ENCODE results near the gene RNU5D-1. TPM values are rescaled to one million over a fixed set of nuclear protein-coding genes. Genes with fewer than 3 reads are reported as not detected.
A peak's percentile ranks its signal among the peaks of the same experiment; 100 is the strongest.

RNU5D-1 gene
- total and polyA plus RNA-seq, 2 of the 13 experiments (the other 11 are each of a cell fraction or from before 2014, with no cell fraction given): 165 TPM; not detected in 1

DNA sequence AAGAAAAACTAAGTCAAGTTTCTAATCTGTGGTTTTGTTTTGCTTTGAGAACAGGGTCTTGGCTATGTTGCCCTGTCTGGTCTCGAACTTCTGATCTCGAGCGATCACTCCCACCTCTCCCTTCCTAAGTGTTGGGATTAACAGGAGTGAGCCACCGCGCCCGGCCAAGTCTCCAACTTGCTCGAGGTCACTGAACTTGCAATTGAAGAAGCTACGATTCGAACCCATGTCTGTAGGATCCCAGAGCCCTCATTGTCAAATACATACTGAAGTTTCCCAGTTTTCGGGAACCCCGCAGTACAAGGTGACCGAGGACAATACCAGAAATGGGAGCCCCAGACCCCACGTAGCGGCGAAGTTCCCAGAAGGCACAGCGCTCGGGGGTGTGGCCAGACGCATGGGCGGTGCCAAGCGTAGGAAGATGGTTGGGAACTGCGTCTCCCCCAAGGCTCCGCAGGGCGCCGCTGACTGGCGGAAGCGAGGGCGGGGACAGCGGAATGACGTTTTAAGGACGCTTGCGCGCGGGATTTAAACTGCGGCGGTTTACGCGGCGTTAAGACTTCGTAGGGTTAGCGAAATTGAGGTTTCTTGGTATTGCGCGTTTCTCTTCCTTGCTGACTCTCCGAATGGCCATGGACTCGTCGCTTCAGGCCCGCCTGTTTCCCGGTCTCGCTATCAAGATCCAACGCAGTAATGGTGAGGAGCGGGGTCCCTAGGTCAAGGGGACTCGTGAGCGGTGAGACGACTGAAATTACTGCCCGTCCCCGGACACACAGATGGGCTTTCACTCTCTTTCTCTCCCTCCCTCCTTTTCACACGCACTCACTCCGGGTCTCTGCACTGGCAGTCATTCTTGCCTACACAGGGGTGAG is 8.6 kb upstream of the RNU5D-1 start, which contains the start of gene KIF2C (continued):
- TF ChIP-seq DNMT1 (CRISPR knock-in tag; IDR thresholded peaks at IDR 0.05) (no peak), MZF1 (CRISPR knock-in tag; IDR thresholded peaks at IDR 0.05; ENCODE audit: borderline replicate concordance) (no peak), HOXA3 (CRISPR knock-in tag; IDR thresholded peaks at IDR 0.05) (peak; percentile 92), CREM (IDR thresholded peaks at IDR 0.05) (peak; percentile 93), CREM (CRISPR knock-in tag; IDR thresholded peaks at IDR 0.05) (0 out of 2 replicates have a peak, but pooled peaks have one; percentile 5), TAF1 (CRISPR knock-in tag; IDR thresholded peaks at IDR 0.05) (peak; percentile 80), SMAD9 (CRISPR knock-in tag; IDR thresholded peaks at IDR 0.05) (no peak), FOXA3 (CRISPR knock-in tag; IDR thresholded peaks at IDR 0.05) (peak; percentile 21; the same call in 1 of the 2 replicates), CC2D1A (CRISPR knock-in tag; IDR thresholded peaks at IDR 0.05) (no peak), IRX3 (CRISPR knock-in tag; IDR thresholded peaks at IDR 0.05; ENCODE audit: borderline replicate concordance, low read depth) (peak; percentile 50; the same call in 1 of the 2 replicates), ZC3H13 (CRISPR knock-in tag; IDR thresholded peaks at IDR 0.05) (0 out of 2 replicates have a peak, but pooled peaks have one; percentile 57), POLR2A (IDR thresholded peaks at IDR 0.05; ENCODE audit: insufficient read depth in 1 of 2, low read depth in 2 of 2, low read length in 2 of 2) (peak; percentile 84 to 91), NCOA5 (CRISPR knock-in tag; IDR thresholded peaks at IDR 0.05) (no peak), ZNF607 (CRISPR knock-in tag; IDR thresholded peaks at IDR 0.05; ENCODE audit: borderline replicate concordance) (0 out of 2 replicates have a peak, but pooled peaks have one; percentile 46), ZNF670 (CRISPR knock-in tag; IDR thresholded peaks at IDR 0.05; ENCODE audit: borderline replicate concordance) (no peak), ZNF367 (CRISPR knock-in tag; IDR thresholded peaks at IDR 0.05; ENCODE audit: borderline replicate concordance) (peak; percentile 95; the same call in 1 of the 2 replicates), ZNF816 (CRISPR knock-in tag; IDR thresholded peaks at IDR 0.05; ENCODE audit: borderline replicate concordance) (no peak; the same call in 1 of the 2 replicates)
- TF ChIP-seq, protein P1, sequence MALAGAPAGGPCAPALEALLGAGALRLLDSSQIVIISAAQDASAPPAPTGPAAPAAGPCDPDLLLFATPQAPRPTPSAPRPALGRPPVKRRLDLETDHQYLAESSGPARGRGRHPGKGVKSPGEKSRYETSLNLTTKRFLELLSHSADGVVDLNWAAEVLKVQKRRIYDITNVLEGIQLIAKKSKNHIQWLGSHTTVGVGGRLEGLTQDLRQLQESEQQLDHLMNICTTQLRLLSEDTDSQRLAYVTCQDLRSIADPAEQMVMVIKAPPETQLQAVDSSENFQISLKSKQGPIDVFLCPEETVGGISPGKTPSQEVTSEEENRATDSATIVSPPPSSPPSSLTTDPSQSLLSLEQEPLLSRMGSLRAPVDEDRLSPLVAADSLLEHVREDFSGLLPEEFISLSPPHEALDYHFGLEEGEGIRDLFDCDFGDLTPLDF (CRISPR knock-in tag; IDR thresholded peaks at IDR 0.05): peak; percentile 98
- TF ChIP-seq, protein P2, sequence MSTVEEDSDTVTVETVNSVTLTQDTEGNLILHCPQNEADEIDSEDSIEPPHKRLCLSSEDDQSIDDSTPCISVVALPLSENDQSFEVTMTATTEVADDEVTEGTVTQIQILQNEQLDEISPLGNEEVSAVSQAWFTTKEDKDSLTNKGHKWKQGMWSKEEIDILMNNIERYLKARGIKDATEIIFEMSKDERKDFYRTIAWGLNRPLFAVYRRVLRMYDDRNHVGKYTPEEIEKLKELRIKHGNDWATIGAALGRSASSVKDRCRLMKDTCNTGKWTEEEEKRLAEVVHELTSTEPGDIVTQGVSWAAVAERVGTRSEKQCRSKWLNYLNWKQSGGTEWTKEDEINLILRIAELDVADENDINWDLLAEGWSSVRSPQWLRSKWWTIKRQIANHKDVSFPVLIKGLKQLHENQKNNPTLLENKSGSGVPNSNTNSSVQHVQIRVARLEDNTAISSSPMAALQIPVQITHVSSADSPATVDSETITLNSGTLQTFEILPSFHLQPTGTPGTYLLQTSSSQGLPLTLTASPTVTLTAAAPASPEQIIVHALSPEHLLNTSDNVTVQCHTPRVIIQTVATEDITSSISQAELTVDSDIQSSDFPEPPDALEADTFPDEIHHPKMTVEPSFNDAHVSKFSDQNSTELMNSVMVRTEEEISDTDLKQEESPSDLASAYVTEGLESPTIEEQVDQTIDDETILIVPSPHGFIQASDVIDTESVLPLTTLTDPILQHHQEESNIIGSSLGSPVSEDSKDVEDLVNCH (CRISPR knock-in tag; IDR thresholded peaks at IDR 0.05): no peak
- TF ChIP-seq, protein P3, sequence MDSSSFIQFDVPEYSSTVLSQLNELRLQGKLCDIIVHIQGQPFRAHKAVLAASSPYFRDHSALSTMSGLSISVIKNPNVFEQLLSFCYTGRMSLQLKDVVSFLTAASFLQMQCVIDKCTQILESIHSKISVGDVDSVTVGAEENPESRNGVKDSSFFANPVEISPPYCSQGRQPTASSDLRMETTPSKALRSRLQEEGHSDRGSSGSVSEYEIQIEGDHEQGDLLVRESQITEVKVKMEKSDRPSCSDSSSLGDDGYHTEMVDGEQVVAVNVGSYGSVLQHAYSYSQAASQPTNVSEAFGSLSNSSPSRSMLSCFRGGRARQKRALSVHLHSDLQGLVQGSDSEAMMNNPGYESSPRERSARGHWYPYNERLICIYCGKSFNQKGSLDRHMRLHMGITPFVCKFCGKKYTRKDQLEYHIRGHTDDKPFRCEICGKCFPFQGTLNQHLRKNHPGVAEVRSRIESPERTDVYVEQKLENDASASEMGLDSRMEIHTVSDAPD (CRISPR knock-in tag; IDR thresholded peaks at IDR 0.05): peak; percentile 73; the same call in 1 of the 2 replicates
- TF ChIP-seq, protein P4, sequence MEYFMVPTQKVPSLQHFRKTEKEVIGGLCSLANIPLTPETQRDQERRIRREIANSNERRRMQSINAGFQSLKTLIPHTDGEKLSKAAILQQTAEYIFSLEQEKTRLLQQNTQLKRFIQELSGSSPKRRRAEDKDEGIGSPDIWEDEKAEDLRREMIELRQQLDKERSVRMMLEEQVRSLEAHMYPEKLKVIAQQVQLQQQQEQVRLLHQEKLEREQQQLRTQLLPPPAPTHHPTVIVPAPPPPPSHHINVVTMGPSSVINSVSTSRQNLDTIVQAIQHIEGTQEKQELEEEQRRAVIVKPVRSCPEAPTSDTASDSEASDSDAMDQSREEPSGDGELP (IDR thresholded peaks at IDR 0.05; ENCODE audit: borderline replicate concordance, low read depth): no peak
- TF ChIP-seq, protein P5, sequence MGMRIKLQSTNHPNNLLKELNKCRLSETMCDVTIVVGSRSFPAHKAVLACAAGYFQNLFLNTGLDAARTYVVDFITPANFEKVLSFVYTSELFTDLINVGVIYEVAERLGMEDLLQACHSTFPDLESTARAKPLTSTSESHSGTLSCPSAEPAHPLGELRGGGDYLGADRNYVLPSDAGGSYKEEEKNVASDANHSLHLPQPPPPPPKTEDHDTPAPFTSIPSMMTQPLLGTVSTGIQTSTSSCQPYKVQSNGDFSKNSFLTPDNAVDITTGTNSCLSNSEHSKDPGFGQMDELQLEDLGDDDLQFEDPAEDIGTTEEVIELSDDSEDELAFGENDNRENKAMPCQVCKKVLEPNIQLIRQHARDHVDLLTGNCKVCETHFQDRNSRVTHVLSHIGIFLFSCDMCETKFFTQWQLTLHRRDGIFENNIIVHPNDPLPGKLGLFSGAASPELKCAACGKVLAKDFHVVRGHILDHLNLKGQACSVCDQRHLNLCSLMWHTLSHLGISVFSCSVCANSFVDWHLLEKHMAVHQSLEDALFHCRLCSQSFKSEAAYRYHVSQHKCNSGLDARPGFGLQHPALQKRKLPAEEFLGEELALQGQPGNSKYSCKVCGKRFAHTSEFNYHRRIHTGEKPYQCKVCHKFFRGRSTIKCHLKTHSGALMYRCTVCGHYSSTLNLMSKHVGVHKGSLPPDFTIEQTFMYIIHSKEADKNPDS (CRISPR knock-in tag; IDR thresholded peaks at IDR 0.05): no peak

All from HepG2 (cell line).